Psoas muscle (tissue), 8 donors: ENCODE data around the gene GDF11. TPM values are rescaled to one million over a fixed set of nuclear protein-coding genes. Genes with fewer than 3 reads are reported as not detected.

Experiments used
- ATAC-seq, 4 donors: fragments of 200-7000 bp; cut with Tn5 transposase; one replicate each; pipeline ENCODE4 v1.9.1; 2020; ENCODE audit warnings: moderate library complexity in 3 of 4, mild to moderate bottlenecking in 2 of 4
- DNase-seq, 2 donors: peaks; one replicate each; pipeline ENCODE4 v3.0.0-alpha.2; 2020
- H3K27ac ChIP-seq: fragments of 200-600 bp; one replicate; pipeline ENCODE4 v1.8.0; 2022
- H3K27me3 ChIP-seq, 3 donors: fragments of 200-600 bp in 1 of 3; one replicate each; pipeline versions ENCODE4 v1.6.1 to v1.8.0; 2013 to 2022; ENCODE audit warnings: low read length in 2 of 3, mild to moderate bottlenecking in 2 of 3, moderate library complexity in 1 of 3; ENCODE audit not compliant: insufficient read depth in 3 of 3
- H3K36me3 ChIP-seq, 2 donors: fragments of 200-600 bp in 1 of 2; one replicate each; pipeline versions ENCODE4 v1.6.1 to v1.8.0; 2013 to 2022; ENCODE audit warnings: low read depth in 1 of 2, mild to moderate bottlenecking in 1 of 2, moderate library complexity in 1 of 2; ENCODE audit not compliant: insufficient read depth in 1 of 2
- H3K4me1 ChIP-seq: fragments of 200-600 bp; one replicate; pipeline ENCODE4 v1.8.0; 2022
- H3K4me3 ChIP-seq: fragments of 200-600 bp; one replicate; pipeline ENCODE4 v1.8.0; 2022; ENCODE audit warnings: mild to moderate bottlenecking
- H3K9me3 ChIP-seq: fragments of 200-600 bp; one replicate; pipeline ENCODE4 v1.8.0; 2022
- WGBS, 3 donors: extraction: QIAGEN DNeasy Blood & Tissue Kit; methylation state at CpG; one replicate each; pipeline versions ENCODE4 v1.1.6 to v1.1.7; 2013; 5-methylcytosine and 5-hydroxymethylcytosine counted together
- intact Hi-C, 2 donors: fragments of 100-400 bp; cut with DNase I; formaldehyde crosslinking; loops; one replicate each; pipeline versions ENCODE4 v1.11.0 to v1.14.2; 2022
- polyA plus RNA-seq, 3 donors: library from polyadenylated mRNA; stranded (reverse); fragments of 200-250 nt; gene quantifications; one replicate each; pipeline ENCODE4 v1.2.3, GENCODE V29; 2013
- total RNA-seq, 4 donors: library from RNA; stranded (reverse); fragmentation: NEBNext Ultra II Directional in 2 of 4; extraction: Animal tissue kit (Norgen Biotek cat#: 25700) in 2 of 4; gene quantifications; one replicate each; pipeline versions ENCODE4 v1.2.1 to v1.2.4, GENCODE V29; 2021 to 2023
- TF ChIP-seq, protein P1 (sequence below): fragments of 200-600 bp; IDR thresholded peaks from one replicate; pipeline ENCODE4 v1.8.0; 2022; ENCODE audit warnings: antibody characterized with exemption
- donor health status: healthy with polysubstance abuse.
- donor health status: DM: no; HTN: no; CAD: no; lungs with moderate emphysema.
- donor health status: Bipolar disorder and iron deficiency.
- donor health status: healthy.
- donor health status: DM: yes; HTN: yes; CAD: no.
- donor health status: DM: no; HTN: no; CAD: no.
- donor health status: DM: no; HTN: no; CAD: no.
- donor health status: DM: yes; HTN: yes; CAD: no.

GDF11 gene
- total and polyA plus RNA-seq, 7 donors: 0.34 to 4.8 (median 1.4) TPM

- intact Hi-C loops: no loop called here
- Histone ChIP-seq H3K4me1 (peaks cover 50% of the 10 kb centered on the region), H3K36me3 (no peaks in the 10 kb centered on the region), H3K9me3 (no peaks in the 10 kb centered on the region), H3K27me3 (no peaks in the 10 kb centered on the region), H3K27ac (peak overlapping the region; percentile 92), H3K4me3 (peak overlapping the region; percentile 85)
- peak in 2 of 4 donors; percentile 11 to 14 for ATAC-seq
- TF ChIP-seq, protein P1, sequence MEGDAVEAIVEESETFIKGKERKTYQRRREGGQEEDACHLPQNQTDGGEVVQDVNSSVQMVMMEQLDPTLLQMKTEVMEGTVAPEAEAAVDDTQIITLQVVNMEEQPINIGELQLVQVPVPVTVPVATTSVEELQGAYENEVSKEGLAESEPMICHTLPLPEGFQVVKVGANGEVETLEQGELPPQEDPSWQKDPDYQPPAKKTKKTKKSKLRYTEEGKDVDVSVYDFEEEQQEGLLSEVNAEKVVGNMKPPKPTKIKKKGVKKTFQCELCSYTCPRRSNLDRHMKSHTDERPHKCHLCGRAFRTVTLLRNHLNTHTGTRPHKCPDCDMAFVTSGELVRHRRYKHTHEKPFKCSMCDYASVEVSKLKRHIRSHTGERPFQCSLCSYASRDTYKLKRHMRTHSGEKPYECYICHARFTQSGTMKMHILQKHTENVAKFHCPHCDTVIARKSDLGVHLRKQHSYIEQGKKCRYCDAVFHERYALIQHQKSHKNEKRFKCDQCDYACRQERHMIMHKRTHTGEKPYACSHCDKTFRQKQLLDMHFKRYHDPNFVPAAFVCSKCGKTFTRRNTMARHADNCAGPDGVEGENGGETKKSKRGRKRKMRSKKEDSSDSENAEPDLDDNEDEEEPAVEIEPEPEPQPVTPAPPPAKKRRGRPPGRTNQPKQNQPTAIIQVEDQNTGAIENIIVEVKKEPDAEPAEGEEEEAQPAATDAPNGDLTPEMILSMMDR: no peak
- WGBS, 3 donors: 0 to 6% (median 2%) methylated on average over 3 of the region's 3 CpGs
- DNase-seq: peak; percentile 32 to 63
Measured at GRCh38 chr12:55708695-55709233, 34.2 kb upstream of the GDF11 start.

DNA sequence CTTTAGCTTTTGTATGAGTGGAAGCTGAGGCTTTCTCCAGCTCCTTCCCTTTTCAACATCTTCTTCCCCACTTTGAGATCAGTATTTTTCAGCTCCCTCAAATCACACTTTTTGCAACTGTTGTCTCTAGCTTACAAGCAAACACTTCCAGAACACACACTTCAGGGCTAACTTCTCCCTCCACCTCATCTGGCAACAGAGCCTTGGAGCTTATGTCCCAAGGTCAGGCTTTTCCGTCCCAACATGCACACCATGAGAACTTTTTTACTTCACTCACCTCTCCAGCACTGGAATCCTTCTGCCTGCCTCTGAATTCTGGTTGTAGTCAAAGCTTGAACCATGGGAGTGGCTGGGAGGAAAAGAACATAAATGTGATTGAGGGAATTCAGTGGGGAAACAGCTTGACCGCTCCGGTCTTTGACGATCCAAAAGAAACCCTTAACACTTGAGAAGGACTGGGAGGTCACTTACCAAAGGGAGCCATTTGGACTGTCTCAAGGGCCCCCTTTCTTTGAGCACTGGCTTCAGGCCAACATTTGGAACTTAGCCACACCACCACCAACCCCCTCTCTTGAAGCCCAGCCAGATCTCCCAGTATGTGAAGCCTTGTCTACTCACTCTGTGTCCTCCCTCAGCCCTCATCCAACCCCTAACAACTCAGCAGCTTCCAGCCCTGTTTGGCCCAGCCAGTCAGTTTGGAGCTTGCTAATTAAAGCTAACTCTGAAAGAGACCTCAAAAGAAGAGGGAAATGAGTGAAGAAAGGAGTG lies 31.0 kb upstream of the GDF11 start:
- H3K27me3 ChIP-seq: no peaks in the 10 kb centered on the region
- no peaks in the 10 kb centered on the region for H3K9me3 ChIP-seq
- intact Hi-C loops: no loop called here
- WGBS, 3 donors: 19 to 36% (median 23%) methylated on average over 4 of the region's 4 CpGs
- ATAC-seq: peak in 1 of 4 donors; percentile 14
- DNase-seq: peak; percentile 24 to 61
- peak overlapping the region; percentile 85 for H3K4me3 ChIP-seq
- no peaks in the 10 kb centered on the region for H3K36me3 ChIP-seq
- TF ChIP-seq, protein P1: no peak
- peak overlapping the region; percentile 92 for H3K27ac ChIP-seq
- peaks cover 58% of the 10 kb centered on the region for H3K4me1 ChIP-seq

- TF ChIP-seq, protein P1: no peak
- peak; percentile 13 to 43 for DNase-seq
- H3K27ac ChIP-seq: peak overlapping the region; percentile 92
- H3K4me3 ChIP-seq: peak overlapping the region; percentile 85
- peaks cover 67% of the 10 kb centered on the region for H3K4me1 ChIP-seq
- no peaks in the 10 kb centered on the region for H3K27me3 ChIP-seq
- 13 to 25% (median 15%) methylated on average over 1 of the region's 1 CpG for whole genome bisulfite sequencing, 3 donors
- no peaks in the 10 kb centered on the region for H3K9me3 ChIP-seq
- H3K36me3 ChIP-seq: no peaks in the 10 kb centered on the region
- intact Hi-C loops: no loop called here
- ATAC-seq: peak in 3 of 4 donors; percentile 7 to 18 (median 10)
Measured at GRCh38 chr12:55712700-55713415, 30.1 kb upstream of the GDF11 start.

- Histone ChIP-seq H3K9me3 (no peaks in the 10 kb centered on the region), H3K4me3 (no peak overlapping the region), H3K27ac (peak overlapping the region; percentile 92), H3K4me1 (peaks cover 72% of the 10 kb centered on the region), H3K27me3 (no peaks in the 10 kb centered on the region), H3K36me3 (no peaks in the 10 kb centered on the region)
- WGBS, 3 donors: 35 to 61% (median 50%) methylated on average over 2 of the region's 2 CpGs
- ATAC-seq (no peak), DNase-seq (peak in 1 of 2 donors; percentile 22)
- intact Hi-C loops: no loop called here
- TF ChIP-seq, protein P1: no peak
Measured at GRCh38 chr12:55713721-55714120, 29.2 kb upstream of the GDF11 start.
